Measurements from ENCODE around the gene CYB5D1.

GRCh38 chr17:7818746-7819645, 38.8 kb upstream of the CYB5D1 start:
- TF ChIP-seq CTCF (IDR thresholded peaks at IDR 0.05), result no peak
- TF ChIP-seq POLR2A (IDR thresholded peaks at IDR 0.05), result no peak
- no peak for TF ChIP-seq EP300 (IDR thresholded peaks at IDR 0.05)

Data from tibial nerve (tissue), 4 donors.